H9 (cell line): Measurements from ENCODE around the gene CTNNA3. TPM values are rescaled to one million over a fixed set of nuclear protein-coding genes. Genes with fewer than 3 reads are reported as not detected.

Experiments
- DNase-seq: peaks from one replicate; pipeline ENCODE4 v3.0.0-alpha.2; 2017
- H2AFZ ChIP-seq: one replicate; pipeline ENCODE4 v1.6.1; 2013; ENCODE audit warnings: mild to moderate bottlenecking, low read length, control low read depth, moderate library complexity
- H2AK5ac ChIP-seq: 2 replicates; pipeline ENCODE4 v1.6.1; 2013; ENCODE audit warnings: low read length, control low read depth, mixed read lengths; ENCODE audit not compliant: insufficient read length
- H2BK120ac ChIP-seq: one replicate; pipeline ENCODE4 v1.6.1; 2013; ENCODE audit warnings: low read depth, mild to moderate bottlenecking, low read length, control low read depth, inconsistent platforms; ENCODE audit not compliant: poor library complexity, severe bottlenecking
- H2BK12ac ChIP-seq: 2 replicates; pipeline ENCODE4 v1.6.1; 2013; ENCODE audit warnings: low read length, control low read depth, mixed read lengths, low read depth; ENCODE audit not compliant: insufficient read length
- H2BK15ac ChIP-seq: 2 replicates; pipeline ENCODE4 v1.6.1; 2013; ENCODE audit warnings: low read depth, low read length, control low read depth
- H2BK20ac ChIP-seq: one replicate; pipeline ENCODE4 v1.6.1; 2013; ENCODE audit warnings: low read depth, mild to moderate bottlenecking, low read length, control low read depth, inconsistent platforms; ENCODE audit not compliant: poor library complexity, severe bottlenecking
- H2BK5ac ChIP-seq: 2 replicates; pipeline ENCODE4 v1.6.1; 2013; ENCODE audit warnings: low read length, control low read depth, mixed read lengths; ENCODE audit not compliant: insufficient read length
- H3K14ac ChIP-seq: 2 replicates; pipeline ENCODE4 v1.6.1; 2013; ENCODE audit warnings: low read length, control low read depth; ENCODE audit not compliant: insufficient read depth
- H3K18ac ChIP-seq: 2 replicates; pipeline ENCODE4 v1.6.1; 2013; ENCODE audit warnings: low read depth, mild to moderate bottlenecking, mixed read lengths, low read length, control low read depth; ENCODE audit not compliant: insufficient read length
- H3K23ac ChIP-seq: 2 replicates; pipeline ENCODE4 v1.6.1; 2013; ENCODE audit warnings: low read length, control low read depth, mixed read lengths, low read depth; ENCODE audit not compliant: insufficient read length
- H3K23me2 ChIP-seq: 2 replicates; pipeline ENCODE4 v1.6.1; 2013; ENCODE audit warnings: low read depth, mild to moderate bottlenecking, mixed read lengths, low read length, control low read depth; ENCODE audit not compliant: insufficient read length, poor library complexity, severe bottlenecking
- H3K27ac ChIP-seq: 2 replicates; pipeline ENCODE4 v1.5.1; 2013; ENCODE audit warnings: low read length, control low read depth, mixed read lengths, low read depth; ENCODE audit not compliant: insufficient read length
- H3K27me3 ChIP-seq: 2 replicates; pipeline ENCODE4 v1.6.1; 2013; ENCODE audit warnings: low read length, control low read depth, inconsistent platforms; ENCODE audit not compliant: insufficient read depth
- H3K4ac ChIP-seq: 2 replicates; pipeline ENCODE4 v1.6.1; 2013; ENCODE audit warnings: low read depth, mild to moderate bottlenecking, control low read depth, inconsistent platforms, low read length, moderate library complexity
- H3K4me1 ChIP-seq: 2 replicates; pipeline ENCODE4 v1.6.1; 2013; ENCODE audit warnings: low read length, control low read depth, inconsistent platforms; ENCODE audit not compliant: insufficient read depth
- H3K4me2 ChIP-seq: 2 replicates; pipeline ENCODE4 v1.6.1; 2013; ENCODE audit warnings: low read length, control low read depth, mixed read lengths; ENCODE audit not compliant: insufficient read length, insufficient read depth
- H3K56ac ChIP-seq: 2 replicates; pipeline ENCODE4 v1.6.1; 2013; ENCODE audit warnings: low read depth, mild to moderate bottlenecking, mixed read lengths, low read length, control low read depth; ENCODE audit not compliant: insufficient read length
- H3K79me1 ChIP-seq: 2 replicates; pipeline ENCODE4 v1.6.1; 2013; ENCODE audit warnings: low read depth, mild to moderate bottlenecking, moderate library complexity, low read length, control low read depth, inconsistent platforms; ENCODE audit not compliant: insufficient read depth, poor library complexity, severe bottlenecking
- H3K79me2 ChIP-seq: 2 replicates; pipeline ENCODE4 v1.6.1; 2013; ENCODE audit warnings: low read length, control low read depth, inconsistent platforms; ENCODE audit not compliant: insufficient read depth
- H3K9ac ChIP-seq: 2 replicates; pipeline ENCODE4 v1.6.1; 2013; ENCODE audit warnings: low read length, control low read depth, mixed read lengths; ENCODE audit not compliant: insufficient read length; ENCODE audit errors: extremely low read depth
- H3K9me3 ChIP-seq: one replicate; pipeline ENCODE4 v1.6.1; 2013; ENCODE audit warnings: low read depth, low read length, inconsistent platforms; ENCODE audit not compliant: control insufficient read depth
- H3T11ph ChIP-seq: one replicate; pipeline ENCODE4 v1.6.1; 2013; ENCODE audit warnings: mild to moderate bottlenecking, low read length, control low read depth, inconsistent platforms
- H4K20me1 ChIP-seq: one replicate; pipeline ENCODE4 v1.6.1; 2013; ENCODE audit not compliant: control insufficient read depth, insufficient read length, insufficient read depth
- H4K5ac ChIP-seq: 2 replicates; pipeline ENCODE4 v1.6.1; 2013; ENCODE audit warnings: low read depth, mild to moderate bottlenecking, mixed read lengths, low read length, control low read depth; ENCODE audit not compliant: insufficient read length
- H4K8ac ChIP-seq: replicated peaks from 2 replicates; pipeline ENCODE4 v1.6.1; 2013; ENCODE audit warnings: low read length, control low read depth, mixed read lengths, low read depth; ENCODE audit not compliant: insufficient read length
- H4K91ac ChIP-seq: 2 replicates; pipeline ENCODE4 v1.6.1; 2013; ENCODE audit warnings: low read depth, mild to moderate bottlenecking, moderate library complexity, mixed read lengths, low read length, control low read depth; ENCODE audit not compliant: insufficient read length
- H3K27ac Mint-ChIP-seq, 3 experiments: 2 replicates in 2 of 3; 3 replicates in 1 of 3; pipeline ENCODE4 v1.8.0; 2020 to 2021; ENCODE audit warnings: mixed read lengths in 3 of 3, mild to moderate bottlenecking in 1 of 3, moderate library complexity in 1 of 3
- H3K27me3 Mint-ChIP-seq: 2 replicates; pipeline ENCODE4 v1.8.0; 2021; ENCODE audit warnings: low read depth, mild to moderate bottlenecking, moderate library complexity, mixed read lengths
- H3K36me3 Mint-ChIP-seq, 3 experiments: 2 replicates in 2 of 3; 3 replicates in 1 of 3; pipeline ENCODE4 v1.8.0; 2020 to 2021; ENCODE audit warnings: low read depth in 3 of 3, mixed read lengths in 3 of 3; ENCODE audit not compliant: insufficient read depth in 1 of 3
- H3K4me1 Mint-ChIP-seq, 2 experiments: 2 replicates each; pipeline ENCODE4 v1.8.0; 2020; ENCODE audit warnings: mixed read lengths in 2 of 2
- H3K4me3 Mint-ChIP-seq, 2 experiments: 2 replicates in 1 of 2; 3 replicates in 1 of 2; pipeline ENCODE4 v1.8.0; 2020 to 2021; ENCODE audit warnings: mild to moderate bottlenecking in 2 of 2, mixed read lengths in 2 of 2, moderate library complexity in 1 of 2
- H3K9me3 Mint-ChIP-seq, 2 experiments: 2 replicates in 1 of 2; 3 replicates in 1 of 2; pipeline ENCODE4 v1.8.0; 2020; ENCODE audit warnings: mild to moderate bottlenecking in 2 of 2, mixed read lengths in 2 of 2, moderate library complexity in 1 of 2
- WGBS: extraction: QIAGEN DNeasy Blood & Tissue Kit; methylation state at CpG from one replicate; pipeline ENCODE4 v1.1.7; 2013; ENCODE audit warnings: missing lambda C conversion rate, low lambda C conversion rate, mixed read lengths; ENCODE audit not compliant: insufficient read length; ENCODE audit errors: extremely low coverage; 5-methylcytosine and 5-hydroxymethylcytosine counted together
- total RNA-seq: library from RNA; stranded (reverse); gene quantifications from 2 replicates; pipeline ENCODE4 v1.2.1, GENCODE V29; 2021
- TF ChIP-seq, protein P1 (sequence below): fragments of 200-600 bp; sonication (generic); conservative IDR thresholded peaks from 3 replicates; pipeline ENCODE4 v1.8.0; 2021; ENCODE audit warnings: antibody characterized with exemption, mild to moderate bottlenecking

CTNNA3 gene
- total RNA-seq, 1 experiment from 2014 or later: 3.3 TPM

DNA sequence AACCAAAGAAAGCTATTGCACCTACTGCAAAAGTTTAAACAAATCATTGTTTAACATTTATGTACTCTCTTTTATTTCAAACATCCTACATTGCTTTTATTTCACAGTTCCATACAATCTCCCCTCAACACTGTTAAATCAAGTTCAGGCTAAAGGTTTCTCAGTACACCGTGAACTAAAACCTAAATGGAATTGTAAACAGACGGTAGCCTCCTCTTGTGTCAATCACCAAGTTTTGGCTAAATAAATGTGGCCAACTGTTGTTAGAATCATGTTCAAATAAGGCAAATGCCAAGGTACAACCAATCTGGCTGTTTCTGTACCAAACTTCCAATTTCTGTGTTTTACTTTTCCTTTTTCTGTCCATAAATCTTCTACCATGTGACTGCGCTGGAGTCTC lies 1493.9 kb downstream of the CTNNA3 start:
- H3K18ac ChIP-seq: no peak overlapping the region
- H3T11ph ChIP-seq: no peak overlapping the region
- H3K36me3 Mint-ChIP-seq: no peaks in the 10 kb centered on the region
- no peak overlapping the region for H2BK5ac ChIP-seq
- no peak overlapping the region for H3K9ac ChIP-seq
- DNase-seq: no peak
- no peak overlapping the region for H4K8ac ChIP-seq
- no peaks in the 10 kb centered on the region for H3K23me2 ChIP-seq
- H3K23ac ChIP-seq: no peak overlapping the region
- H3K27me3 Mint-ChIP-seq: no peaks in the 10 kb centered on the region
- H3K27me3 ChIP-seq: no peaks in the 10 kb centered on the region
- H3K56ac ChIP-seq: no peak overlapping the region
- no peak overlapping the region for H3K27ac Mint-ChIP-seq
- H3K79me1 ChIP-seq: no peaks in the 10 kb centered on the region
- WGBS: no CpG with 5 or more reads among the region's 3 CpGs
- H2AFZ ChIP-seq: no peak overlapping the region
- no peak overlapping the region for H3K4me3 Mint-ChIP-seq
- H3K9me3 ChIP-seq: no peaks in the 10 kb centered on the region
- H3K4ac ChIP-seq: no peak overlapping the region
- H2AK5ac ChIP-seq: no peak overlapping the region
- no peak overlapping the region for H3K27ac ChIP-seq
- H4K20me1 ChIP-seq: no peaks in the 10 kb centered on the region
- no peak overlapping the region for H3K4me2 ChIP-seq
- no peak overlapping the region for H2BK12ac ChIP-seq
- H4K91ac ChIP-seq: no peak overlapping the region
- H4K5ac ChIP-seq: no peak overlapping the region
- no peaks in the 10 kb centered on the region for H3K4me1 Mint-ChIP-seq
- H3K4me1 ChIP-seq: no peaks in the 10 kb centered on the region
- H2BK15ac ChIP-seq: no peak overlapping the region
- no peak overlapping the region for H2BK20ac ChIP-seq
- no peak overlapping the region for H3K14ac ChIP-seq
- H2BK120ac ChIP-seq: no peak overlapping the region
- no peaks in the 10 kb centered on the region for H3K9me3 Mint-ChIP-seq
- TF ChIP-seq, protein P1, sequence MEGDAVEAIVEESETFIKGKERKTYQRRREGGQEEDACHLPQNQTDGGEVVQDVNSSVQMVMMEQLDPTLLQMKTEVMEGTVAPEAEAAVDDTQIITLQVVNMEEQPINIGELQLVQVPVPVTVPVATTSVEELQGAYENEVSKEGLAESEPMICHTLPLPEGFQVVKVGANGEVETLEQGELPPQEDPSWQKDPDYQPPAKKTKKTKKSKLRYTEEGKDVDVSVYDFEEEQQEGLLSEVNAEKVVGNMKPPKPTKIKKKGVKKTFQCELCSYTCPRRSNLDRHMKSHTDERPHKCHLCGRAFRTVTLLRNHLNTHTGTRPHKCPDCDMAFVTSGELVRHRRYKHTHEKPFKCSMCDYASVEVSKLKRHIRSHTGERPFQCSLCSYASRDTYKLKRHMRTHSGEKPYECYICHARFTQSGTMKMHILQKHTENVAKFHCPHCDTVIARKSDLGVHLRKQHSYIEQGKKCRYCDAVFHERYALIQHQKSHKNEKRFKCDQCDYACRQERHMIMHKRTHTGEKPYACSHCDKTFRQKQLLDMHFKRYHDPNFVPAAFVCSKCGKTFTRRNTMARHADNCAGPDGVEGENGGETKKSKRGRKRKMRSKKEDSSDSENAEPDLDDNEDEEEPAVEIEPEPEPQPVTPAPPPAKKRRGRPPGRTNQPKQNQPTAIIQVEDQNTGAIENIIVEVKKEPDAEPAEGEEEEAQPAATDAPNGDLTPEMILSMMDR: no peak
- no peaks in the 10 kb centered on the region for H3K79me2 ChIP-seq
